22Rv1 (cell line): ENCODE results near the gene METTL15.
"Not testable (repeated sequence)": the region's sequence is repeated elsewhere in the genome, so short reads cannot be mapped to it uniquely, and the experiment has no call there.

Experiments
- CTCF ChIP-seq: fragments of 450-650 bp; IDR thresholded peaks from 2 replicates; pipeline ENCODE4 v1.5.1; 2017; ENCODE audit warnings: mild to moderate bottlenecking
- ZFX ChIP-seq: fragments of 450-650 bp; IDR thresholded peaks from 2 replicates; pipeline ENCODE4 v1.6.1; 2017; ENCODE audit warnings: antibody characterized with exemption, borderline replicate concordance

- not testable (repeated sequence) for TF ChIP-seq CTCF, ZFX
These were observed 20.5 kb upstream of the METTL15 start for GRCh38 chr11:28087693-28088092.
